T follicular helper cell (primary cell): ENCODE results near the gene TOM1L2.
"Not testable (repeated sequence)": the region's sequence is repeated elsewhere in the genome, so short reads cannot be mapped to it uniquely, and the experiment has no call there.

ENCODE experiments used
- DNase-seq: peaks from one replicate; pipeline ENCODE4 v3.0.0-alpha.2; 2020; ENCODE audit warnings: low read depth

The TOM1L2 gene

DNA sequence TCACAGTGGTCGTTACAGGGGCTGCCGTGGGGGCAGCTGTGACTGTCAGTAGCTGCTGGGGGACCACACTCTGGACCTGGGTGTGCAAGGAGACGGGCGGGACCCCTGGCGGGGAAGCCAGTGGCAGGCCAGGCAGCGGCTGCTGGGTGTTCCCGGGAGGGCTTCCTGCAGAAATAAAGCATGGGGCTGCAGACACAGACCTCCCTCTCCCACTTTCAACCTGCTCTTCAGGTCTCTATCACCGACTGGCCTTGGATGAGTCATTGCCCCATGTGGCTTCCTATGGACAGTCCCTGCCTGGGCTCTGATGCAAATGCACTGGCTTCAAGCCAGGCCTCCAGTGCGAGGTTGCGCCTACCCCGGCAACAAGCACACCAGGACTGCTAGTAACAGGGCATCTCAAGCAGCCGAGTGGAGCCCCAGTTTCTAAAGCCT lies 152.6 kb downstream of the TOM1L2 start:
- no peak for DNase-seq

DNA sequence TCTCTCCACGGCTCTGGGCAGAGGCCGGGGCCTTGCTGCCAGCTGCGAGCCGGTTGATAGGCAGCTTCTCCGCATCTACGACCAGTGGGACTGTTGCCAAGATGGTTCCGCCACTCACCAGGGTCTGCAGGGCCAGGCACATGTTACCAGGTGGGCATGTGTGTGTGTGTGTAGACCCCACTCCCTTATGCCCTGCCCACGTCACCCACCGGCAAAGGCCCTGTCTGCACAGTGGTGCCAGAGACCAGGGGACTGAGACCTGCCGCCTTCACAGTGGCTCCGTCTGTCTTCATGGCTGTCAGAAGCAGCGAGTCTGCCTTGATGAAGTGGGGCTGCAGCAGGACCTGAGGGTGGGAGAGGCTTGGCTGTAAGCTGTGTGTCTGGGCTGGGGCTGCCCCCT lies 153.1 kb downstream of the TOM1L2 start:
- DNase-seq = no peak

DNA sequence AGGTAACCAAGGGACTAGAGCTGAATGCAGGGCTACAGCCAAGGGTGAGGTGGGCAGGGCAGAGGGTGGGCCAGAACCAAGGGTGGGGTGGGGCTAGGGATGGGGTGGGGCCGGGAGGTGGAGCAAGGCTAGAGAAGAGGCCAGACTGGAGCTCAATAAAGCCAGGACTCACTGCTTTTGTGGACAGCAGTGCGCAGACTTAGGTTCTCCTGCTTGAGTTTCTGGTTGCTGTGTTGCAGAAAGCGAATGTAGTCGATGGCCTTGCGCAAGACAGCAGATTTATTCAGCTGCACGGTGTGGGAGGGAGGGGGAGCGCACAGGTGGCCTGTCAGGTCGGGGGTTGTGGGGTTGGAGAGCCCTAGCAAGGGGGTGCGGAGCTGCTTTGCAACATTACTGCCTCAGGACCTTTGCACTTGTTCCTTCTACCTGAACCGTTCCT lies 154.1 kb downstream of the TOM1L2 start:
- DNase-seq = no peak

DNA sequence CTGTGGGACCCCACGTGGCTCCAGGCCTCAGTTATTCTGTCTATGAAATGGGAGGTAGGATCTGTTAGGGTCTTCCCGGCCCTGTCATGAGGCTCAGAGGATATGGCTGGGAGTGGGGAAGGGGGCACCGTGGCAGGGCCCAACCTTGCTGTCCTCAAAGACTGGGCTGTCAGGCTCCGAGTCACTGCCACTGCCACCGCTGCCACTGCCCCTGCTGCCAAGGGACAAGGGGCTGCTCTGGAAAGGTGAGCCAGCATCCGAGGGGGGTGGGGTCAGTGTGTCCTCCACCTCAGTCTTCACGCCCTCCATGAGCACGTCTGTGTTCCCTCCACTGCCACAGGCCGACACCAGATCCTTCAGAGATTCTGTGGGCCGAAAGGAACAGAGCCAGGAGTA lies 154.7 kb downstream of the TOM1L2 start:
- no peak for DNase-seq

DNA sequence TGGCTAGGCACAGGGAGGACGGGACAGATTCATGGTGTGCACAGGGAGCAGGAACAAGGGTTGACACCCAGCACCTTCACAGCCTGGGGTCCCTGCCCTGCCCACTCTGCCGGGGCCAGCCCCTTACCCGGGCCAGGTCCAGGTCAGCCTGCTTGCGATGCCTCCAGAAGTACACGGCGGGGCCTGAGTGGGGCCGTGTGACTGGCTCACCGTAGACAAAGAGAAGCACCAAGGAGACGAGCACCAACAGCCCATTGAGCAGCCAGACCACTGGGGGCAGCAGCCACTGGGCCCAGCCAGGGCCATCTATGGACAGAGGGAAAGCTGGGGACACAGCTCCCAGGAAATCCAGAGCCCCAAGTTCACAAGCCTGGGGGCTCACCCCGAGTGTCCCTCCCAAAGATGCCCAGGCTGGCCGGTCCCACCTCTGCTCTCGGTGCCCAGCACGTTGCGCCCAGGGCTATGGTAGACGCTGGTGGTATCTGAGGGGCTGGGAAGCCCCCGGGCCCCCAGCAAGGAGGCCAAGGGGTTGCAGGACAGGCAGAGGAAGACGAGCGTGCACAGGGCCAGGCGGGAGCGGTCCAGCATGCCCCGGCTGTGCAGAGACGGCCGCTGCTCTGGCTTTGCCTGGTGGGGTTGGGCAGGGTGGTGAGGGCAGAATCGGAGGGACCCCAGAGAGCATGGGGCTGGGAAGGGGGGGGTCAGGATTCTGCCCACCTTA lies 155.2 kb downstream of the TOM1L2 start:
- DNase-seq = no peak

DNA sequence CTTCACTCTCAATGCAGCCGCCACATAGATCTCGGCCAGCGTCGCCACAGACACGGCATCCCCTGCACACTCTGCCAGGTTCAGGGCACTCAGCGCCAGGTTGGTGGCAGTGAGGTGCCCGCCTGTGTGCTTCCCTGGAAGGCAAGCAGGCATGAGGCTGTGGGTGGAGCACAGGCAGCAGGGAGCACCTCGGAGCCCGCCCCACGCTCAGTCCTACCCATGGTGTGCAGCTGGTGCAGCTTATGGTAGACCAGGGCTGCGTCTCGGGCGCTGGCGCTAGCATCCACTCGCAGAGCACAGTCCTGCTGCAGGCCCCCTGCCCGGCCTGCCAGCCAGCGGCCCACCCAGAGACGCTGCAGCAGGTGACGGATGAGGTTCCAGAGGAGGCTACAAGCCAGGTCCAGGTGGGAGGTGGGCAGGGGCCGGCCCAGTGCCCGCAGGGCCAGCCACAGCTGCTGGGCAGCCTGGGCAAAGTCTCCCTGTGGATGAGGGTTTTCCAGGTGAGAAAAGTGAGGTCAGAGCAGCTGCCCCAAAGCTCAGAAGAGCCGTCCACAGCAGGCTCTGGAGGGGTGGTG lies 155.9 kb downstream of the TOM1L2 start:
- DNase-seq = no peak

DNA sequence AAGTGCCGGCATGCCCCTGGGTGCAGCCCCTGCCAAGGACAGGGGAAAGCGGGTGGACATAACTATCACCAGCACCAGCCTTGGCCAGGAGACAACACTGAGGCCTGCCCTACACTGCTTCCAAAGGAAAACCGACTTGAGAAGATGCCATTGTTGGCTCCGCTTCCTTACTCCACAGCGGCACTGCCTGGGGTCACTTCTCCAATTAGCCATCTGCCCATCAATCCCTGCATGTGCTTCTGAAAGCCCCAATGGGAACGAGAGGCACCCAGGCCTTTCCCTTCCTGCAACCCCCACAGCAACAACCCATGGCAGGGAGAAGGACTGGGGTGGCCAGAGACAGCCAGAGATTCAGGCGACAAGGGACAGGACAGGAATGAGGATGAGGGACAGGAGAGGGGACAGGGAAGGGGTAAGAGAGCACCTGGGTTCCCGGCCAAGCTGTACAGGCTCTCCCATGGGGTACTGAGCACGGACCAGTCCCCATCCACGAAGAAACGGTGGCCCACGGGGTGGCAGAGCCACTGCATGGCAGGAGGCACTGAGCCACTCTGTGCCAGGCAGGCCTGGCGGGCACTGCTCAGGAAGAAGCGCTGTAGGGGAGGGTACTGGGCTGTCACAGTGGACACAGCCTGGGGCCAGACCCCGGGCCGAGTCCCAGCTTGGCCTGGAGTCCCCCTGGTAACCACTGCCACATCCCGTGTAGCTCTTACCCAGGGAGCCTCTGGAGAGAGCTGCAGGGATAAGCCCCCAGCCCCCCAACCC lies 156.6 kb downstream of the TOM1L2 start:
- DNase-seq = no peak

DNA sequence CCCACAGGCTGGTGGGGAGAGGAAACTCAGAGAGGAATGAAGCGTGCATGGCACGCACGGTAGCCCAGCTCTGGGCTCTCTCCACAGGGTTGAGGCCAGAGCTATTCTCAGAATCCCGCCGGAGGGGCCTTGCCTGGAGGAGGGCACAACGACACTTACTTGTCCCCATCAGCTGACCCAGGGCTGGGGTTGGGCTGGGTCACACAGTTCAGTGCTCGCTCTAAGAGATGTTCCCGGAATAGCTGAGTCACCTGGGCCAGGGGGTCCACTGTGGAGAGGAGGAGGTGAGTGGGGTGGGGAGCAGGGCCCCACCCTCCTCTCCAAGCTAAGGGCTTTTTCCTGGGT lies 157.2 kb downstream of the TOM1L2 start:
- no peak for DNase-seq

DNA sequence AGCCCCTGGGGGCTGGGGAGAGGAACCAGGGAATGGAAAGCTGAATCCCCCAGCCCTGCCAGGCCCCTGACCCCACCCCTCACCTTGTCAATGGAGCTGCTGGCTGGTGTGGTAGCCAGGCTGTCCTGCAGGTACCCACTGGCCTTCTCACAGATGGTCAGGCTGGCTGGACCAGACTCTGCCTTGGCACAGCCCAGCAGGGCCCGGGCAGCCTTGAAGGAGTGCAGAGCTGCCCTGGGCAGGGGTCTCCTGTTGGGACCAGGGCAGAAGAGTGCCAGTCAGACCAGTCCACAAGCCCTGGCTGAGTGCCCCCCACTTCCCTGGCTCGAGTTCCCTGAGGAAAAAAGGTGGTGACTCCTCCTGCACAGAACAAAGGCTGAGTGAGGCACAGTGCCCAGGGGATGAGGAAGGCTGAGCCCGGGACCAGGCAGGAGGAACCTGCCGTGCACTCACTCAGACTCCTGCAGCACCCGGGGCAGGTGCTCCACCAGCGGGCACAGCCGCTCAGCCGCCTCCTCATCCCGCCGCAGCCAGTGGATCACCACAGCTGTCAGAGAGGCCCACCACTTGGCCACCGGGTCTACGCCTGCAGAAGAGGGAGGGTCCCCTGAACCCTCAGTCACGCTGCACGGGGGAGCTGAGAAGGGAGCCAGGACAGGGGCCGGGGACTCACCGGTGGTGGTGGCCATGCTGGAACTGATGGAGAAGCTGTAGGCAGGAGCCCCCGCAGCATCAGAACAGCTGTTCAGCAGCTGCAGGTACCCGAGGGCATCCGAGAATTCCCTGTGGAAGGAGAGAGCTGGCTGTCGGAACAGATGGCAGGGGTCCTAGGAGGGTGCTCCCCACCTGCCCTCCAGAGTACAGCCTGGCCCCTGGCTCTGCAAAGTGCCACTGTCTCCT lies 157.8 kb downstream of the TOM1L2 start:
- DNase-seq = no peak

DNA sequence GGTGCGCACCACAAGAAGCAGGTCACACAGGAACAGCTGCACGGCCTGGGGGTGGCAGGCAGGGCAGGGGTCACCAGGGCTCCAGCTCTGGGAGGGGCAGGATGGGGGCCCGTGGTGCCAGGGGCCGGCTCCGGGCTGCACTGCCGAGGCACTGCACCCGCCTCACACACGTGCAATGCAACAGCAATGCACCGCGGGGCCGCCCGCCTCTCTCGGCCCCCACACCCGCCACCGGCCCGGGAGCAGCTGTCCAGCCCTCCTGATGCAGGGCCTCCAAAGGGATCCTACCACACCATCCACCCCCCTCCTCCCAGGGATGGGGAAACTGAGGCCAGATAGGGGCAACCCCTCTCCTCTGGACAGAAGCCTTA lies 158.5 kb downstream of the TOM1L2 start:
- no peak for DNase-seq

DNA sequence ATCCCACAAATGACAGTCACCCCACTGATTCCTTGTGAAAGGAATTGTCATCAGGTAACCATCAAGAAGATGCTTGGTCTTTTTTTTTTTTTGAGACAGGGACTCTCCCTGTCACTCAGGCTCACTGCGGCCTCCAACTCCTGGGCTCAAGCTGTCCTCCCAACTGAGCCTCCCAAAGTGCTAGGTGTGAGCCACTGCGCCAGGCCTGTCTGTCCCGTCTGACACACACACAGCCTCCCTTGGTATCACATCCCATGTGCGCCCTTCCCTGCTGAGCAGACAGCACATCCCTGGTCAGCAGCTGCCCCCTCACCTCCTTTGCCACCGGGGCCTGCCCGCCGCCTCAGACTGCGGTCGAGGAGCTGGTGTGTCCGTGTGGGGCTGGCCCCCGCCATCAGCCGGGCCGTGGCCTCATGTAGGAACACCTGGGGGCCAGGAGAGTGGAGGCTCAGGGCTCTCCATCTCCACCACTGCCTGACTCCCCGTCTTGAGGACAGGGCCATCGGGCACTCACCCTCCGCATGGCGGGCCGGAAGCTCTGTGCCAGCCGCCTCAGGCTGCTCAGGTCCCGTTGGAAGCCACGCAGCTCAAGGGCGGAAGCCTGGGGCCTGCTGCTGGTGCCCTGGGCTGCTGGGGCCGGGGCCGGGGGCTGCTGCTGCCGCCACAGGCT lies 159.0 kb downstream of the TOM1L2 start:
- no peak for DNase-seq

DNA sequence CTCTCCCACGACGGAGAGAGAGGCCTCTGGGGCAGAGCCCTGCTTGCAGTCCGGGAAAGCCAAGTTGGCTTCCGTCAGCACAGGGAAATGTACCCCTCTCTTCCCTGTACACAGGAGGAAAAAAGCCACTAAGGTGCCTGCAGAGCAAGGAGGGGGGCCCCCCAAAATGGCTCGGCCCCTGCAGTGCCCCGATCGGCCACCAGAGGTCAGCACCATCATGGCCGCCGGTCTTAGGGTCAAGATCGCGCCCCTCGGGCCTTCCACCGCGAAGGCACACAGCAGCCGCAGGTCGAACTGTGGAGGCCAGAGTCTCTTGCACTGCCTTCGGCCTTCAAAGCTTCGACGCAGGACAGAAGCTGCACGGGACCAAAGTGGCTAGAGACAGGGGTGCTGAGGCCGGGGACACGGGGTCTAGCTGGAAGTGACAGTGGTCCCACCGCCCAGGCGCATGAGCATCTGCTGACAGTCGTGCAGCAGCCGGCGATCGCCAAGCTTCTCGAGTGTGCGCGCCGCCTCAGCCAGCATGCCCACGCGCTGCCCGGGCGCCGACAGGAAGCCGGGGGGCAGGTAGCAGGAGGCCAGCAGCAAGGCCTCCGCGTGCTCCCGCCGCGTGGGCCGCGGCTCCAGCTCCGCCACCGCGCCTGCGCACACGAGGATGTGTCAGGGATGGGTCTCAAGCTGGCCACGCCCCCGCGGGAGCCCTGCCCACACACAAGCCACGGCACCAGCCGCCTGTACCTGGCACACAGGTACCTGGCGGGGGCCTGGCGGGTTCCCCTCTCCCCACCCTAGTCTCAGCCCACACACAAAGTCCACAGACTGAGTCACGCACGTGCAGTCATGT lies 159.8 kb downstream of the TOM1L2 start:
- DNase-seq = peak; percentile 46

DNA sequence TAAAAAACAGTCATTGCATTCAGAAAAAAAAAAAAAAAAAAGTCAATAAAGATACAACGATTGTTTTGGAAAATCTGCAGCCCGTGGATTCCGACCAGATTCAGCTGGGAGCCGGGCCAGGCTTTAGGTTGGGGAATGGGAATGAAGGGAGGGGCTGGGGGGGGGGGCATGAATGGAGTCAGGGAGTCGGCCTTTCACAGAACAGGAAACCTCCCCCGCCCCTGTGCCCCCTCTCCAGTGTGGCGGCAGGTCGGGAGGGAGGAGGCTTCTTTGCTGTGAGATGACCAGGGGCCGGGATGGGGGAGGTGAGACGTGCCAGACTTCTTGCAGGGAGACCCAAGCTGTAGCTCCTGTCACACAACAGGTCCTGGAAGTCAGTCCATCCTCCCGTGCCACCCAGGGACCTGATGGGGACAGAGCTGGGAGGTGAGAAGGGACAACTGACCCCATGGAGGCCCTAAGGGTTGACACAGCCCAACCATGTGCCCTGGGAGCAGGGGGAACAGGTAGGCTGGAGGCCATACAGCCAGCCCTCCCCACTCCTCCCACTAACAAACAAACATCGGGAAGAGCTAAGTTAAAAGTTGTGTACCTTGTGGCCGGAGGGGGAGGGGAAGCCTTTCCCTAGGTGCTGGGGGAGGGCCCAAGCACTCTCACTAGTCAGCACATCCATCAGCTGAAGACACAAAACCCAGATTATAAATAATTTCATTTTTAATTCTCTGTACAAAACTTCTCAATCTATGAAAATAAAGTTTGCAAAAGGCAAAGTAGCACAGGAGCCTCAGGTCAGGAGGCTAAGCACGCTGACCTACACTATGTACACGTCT lies 160.6 kb downstream of the TOM1L2 start:
- DNase-seq = no peak

DNA sequence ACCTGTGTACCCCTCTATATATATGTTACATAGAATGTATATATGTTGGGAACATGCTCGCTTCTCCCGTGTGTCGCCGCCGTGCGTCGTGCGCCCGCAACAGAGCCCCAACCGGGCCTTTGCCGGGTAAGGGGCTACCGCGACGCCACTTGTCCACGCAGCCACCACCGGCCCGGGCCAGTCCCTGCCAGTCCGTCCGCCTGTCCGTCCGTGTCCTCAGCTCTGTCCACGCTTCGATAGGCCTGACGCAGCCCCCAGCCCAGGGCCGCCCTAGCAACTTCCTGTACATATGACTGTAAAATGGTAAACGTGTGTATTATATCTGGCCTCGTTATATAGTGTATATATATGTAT lies 161.3 kb downstream of the TOM1L2 start:
- DNase-seq = no peak

DNA sequence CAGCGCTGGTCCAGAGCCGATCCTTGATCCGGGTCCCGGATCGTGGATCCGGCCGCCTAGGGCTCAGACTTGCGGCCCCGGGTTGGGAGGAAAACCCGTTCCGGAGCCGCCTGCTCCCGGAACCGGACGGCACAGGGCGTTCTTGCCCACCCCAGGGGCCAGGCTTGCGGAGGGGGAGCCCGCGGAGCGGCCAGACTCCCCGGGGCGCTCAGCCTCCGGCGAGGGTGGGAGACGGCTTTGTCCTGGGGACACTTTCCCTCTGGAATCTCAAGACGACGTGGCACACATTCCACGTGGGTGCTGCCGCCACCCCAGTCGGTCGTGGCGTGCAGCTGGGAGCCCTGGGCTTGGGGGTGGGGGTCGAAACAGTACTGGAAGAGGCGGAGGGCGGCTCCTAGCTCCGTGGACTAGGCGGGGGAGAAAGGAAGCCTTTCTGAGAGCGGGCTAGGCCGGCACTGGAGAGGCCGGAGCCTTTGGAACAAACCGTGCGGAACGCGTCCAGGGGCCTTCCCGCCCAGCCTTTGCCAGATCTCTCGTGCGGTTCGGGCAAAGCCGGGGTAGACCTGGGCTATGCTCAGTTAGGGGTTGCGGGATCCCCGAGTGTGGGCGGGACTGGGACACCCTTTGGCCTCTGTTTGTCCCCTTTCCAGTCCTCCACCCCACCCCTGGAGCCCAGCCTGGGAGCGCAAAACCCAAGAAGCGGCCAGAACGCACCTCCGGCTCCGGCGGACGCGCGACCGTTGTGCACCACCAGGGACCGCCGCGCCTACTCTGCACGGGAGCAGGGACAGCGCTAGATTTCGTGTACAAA lies 161.9 kb downstream of the TOM1L2 start:
- no peak for DNase-seq

DNA sequence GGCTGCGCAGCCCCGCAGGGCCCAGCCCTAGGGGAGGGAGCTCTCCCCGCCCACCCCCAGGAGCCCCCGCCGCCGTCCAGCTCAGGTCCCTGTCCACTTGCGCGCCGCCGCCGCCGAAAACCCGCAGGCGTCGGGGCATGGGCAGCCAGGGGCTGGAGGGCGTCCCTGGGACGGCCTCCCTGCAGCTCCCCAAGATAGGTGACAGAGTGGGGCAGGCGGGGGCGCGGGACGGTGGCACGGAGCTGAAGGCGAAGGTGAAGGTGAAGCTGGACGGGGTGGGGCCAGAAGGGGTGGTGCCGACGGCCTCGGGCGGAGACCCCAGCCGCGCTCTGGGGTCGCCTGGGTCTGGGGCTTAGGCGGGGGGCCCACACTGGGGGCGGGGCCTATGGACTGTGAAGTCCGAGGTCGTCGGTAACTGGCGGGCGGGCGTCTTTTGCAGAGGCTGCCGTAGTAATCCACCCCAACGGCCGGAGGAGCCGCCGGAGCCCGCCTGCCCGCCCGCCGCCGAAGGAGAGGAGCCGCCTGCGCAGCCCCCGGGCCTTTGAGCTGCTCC lies 162.6 kb downstream of the TOM1L2 start:
- no peak for DNase-seq

DNA sequence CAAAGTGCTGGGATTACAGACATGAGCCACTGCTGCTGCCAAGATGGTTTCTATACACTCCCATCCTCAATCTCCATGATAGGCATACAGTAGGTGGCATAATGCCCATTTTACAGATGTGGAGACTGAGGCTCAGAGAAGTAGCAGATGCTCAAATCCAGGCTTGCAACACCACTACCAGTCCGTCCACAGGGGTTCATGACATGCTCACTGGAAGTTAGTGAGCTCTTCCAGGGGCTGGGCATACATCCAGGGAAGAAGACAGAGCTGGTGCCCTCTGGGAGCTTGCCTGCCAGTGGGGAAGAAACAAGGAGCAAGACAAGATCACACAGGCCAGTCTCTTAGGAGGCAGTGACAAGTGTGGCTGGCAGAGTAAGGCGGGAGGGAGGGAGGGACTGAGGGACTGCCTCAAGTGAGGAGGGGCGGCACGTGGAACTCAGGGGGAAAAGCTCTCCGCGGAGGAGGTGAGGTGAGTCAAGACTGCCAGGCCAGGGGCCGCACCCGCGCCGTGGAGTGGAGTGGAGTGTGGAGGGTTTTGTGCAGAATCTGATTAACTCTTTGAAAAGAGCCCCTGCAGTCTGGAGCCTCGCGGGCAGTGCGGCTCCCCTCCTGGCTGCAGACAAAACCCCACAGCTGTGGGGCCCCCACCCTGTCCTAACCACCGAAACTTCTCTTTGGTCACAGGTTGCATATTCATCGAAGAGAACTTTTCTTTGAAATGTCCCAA lies 163.3 kb downstream of the TOM1L2 start:
- no peak for DNase-seq

DNA sequence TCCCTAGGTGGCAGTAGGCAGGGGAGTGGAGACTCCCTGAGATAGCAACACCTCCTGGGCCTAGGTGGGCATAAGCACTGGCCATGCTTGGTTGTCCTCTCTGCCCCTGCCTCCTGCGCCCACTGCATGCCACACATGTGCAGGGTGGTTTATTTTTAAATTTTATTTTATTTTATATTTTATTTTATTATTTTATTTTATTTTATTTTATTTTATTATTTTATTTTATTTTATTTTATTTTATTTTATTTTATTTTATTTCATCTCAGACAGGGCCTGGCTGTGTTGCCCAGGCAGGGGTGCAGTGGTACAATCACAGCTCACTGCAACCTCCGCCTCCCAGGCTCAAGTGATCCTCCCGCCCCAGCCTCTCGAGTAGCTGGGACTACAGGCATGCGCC lies 164.0 kb downstream of the TOM1L2 start:
- not testable (repeated sequence) for DNase-seq
